ENCODE results near the gene RAB19. TPM values are rescaled to one million over a fixed set of nuclear protein-coding genes. Genes with fewer than 3 reads are reported as not detected.

The RAB19 gene
- polyA plus RNA-seq, 1 donor: 1.2 TPM

DNA sequence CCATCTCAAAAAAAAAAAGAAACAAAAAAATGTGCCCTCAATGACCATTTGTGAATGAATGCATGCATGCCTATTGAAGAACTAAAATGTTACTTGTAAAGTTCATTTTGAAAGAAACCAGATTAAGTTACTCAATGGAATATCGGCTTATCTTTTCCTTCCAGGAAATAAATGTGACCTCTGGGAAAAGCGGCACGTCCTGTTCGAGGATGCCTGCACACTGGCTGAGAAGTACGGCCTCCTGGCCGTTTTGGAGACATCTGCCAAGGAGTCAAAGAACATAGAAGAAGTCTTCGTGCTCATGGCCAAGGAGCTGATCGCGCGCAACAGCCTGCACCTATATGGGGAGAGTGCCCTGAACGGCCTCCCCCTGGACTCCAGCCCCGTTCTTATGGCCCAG is 21.9 kb downstream of the RAB19 start:
- DNase-seq: no peak
- no peak overlapping the region for H3K4me3 ChIP-seq (ENCODE audit: low read length)
- WGBS (ENCODE audit: insufficient coverage, low lambda C conversion rate): no CpG with 5 or more reads among the region's 12 CpGs
- peaks cover 5% of the 10 kb centered on the region for H3K36me3 ChIP-seq (ENCODE audit: control insufficient read depth, insufficient read depth, low read length)
- H3K27me3 ChIP-seq (ENCODE audit: control insufficient read depth, insufficient read depth, low read length): no peaks in the 10 kb centered on the region
- peaks cover 2% of the 10 kb centered on the region for H3K9me3 ChIP-seq (ENCODE audit: control insufficient read depth, low read depth, low read length)
- H3K27ac ChIP-seq (ENCODE audit: low read length): no peak overlapping the region
- no peaks in the 10 kb centered on the region for H3K4me1 ChIP-seq (ENCODE audit: control insufficient read depth, insufficient read depth, low read length)

DNA sequence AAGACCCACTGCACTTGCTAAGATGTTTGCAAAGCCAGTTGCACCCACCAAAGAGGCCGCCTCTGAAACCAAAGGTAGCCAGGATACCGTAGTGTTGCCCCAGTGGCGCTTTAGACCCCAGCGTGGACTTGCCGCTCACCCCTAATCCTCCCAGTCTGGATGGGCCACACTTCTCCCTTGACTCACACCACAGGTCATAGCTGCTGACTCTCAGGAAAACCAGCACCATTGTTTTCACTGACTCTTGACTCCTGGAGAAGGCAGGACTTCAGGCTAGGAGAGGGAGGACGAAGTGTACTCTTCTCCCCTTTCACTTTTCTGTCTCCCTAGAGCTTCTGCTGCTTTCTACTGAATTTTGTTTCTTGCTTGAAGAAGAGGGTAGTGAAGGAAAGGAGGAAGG is 22.3 kb downstream of the RAB19 start:
- Histone ChIP-seq H3K4me3 (ENCODE audit: low read length) (no peak overlapping the region), H3K27me3 (ENCODE audit: control insufficient read depth, insufficient read depth, low read length) (no peaks in the 10 kb centered on the region), H3K4me1 (ENCODE audit: control insufficient read depth, insufficient read depth, low read length) (no peaks in the 10 kb centered on the region), H3K9me3 (ENCODE audit: control insufficient read depth, low read depth, low read length) (peaks cover 3% of the 10 kb centered on the region), H3K36me3 (ENCODE audit: control insufficient read depth, insufficient read depth, low read length) (peaks cover 5% of the 10 kb centered on the region), H3K27ac (ENCODE audit: low read length) (no peak overlapping the region)
- no CpG with 5 or more reads among the region's 6 CpGs for WGBS (ENCODE audit: insufficient coverage, low lambda C conversion rate)
- no peak for DNase-seq

DNA sequence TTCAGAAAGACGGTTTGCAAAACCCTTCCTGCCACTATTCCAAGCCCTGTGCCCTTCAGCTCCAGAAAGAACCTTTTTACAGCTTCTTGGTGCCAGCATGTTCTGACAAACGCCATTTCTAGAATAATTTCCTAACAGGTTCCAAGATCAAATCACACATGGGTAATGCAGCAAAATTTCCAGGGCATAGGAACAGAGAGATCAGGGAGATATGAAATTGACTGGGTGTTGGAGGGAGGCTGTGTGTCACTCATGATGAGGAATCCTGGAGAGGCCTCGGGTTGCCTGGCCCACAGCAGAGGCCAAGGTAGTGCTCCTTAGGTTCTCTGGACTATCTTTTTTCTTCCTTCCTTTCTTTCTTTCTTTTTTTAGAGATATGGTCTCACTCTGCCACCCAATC is 29.5 kb downstream of the RAB19 start:
- Histone ChIP-seq H3K4me3 (ENCODE audit: low read length) (no peak overlapping the region), H3K9me3 (ENCODE audit: control insufficient read depth, low read depth, low read length) (peaks cover 5% of the 10 kb centered on the region), H3K4me1 (ENCODE audit: control insufficient read depth, insufficient read depth, low read length) (no peaks in the 10 kb centered on the region), H3K27me3 (ENCODE audit: control insufficient read depth, insufficient read depth, low read length) (peaks cover 9% of the 10 kb centered on the region), H3K36me3 (ENCODE audit: control insufficient read depth, insufficient read depth, low read length) (no peaks in the 10 kb centered on the region), H3K27ac (ENCODE audit: low read length) (no peak overlapping the region)
- WGBS (ENCODE audit: insufficient coverage, low lambda C conversion rate): no CpG with 5 or more reads among the region's 3 CpGs
- no peak for DNase-seq

DNA sequence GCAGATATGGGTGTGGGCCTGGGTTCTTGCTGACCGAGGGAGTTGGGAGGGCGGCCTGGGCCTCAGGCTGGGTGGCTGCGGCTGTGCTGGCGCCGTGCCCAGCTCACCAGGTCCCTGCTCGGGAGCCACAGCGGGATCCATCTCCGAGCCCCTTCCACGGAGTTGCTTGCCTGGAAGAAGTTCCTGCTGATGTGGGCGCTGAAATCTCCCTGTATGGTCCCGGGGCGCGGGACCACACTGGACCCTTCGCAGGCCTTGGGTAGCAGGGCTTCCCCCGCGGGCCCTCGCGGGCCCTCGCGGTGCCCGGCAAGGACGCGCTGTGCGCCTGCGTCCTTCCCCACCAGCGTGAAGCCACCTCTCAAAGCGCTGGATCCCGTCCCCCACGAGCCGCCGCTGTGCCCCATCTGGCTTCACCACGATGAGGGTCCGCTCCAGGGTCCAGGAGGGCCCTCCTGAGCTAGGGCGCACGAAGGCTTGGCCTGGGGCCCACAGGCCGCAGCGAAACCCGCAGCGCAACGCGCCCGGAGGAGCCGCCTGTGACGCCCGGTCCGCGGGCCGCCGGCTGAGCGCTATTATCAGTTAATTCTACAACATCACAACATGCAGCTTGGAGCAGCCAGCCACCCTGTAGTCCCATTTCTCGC is 31.5 kb downstream of the RAB19 start:
- DNase-seq: no peak
- no peaks in the 10 kb centered on the region for H3K4me1 ChIP-seq (ENCODE audit: control insufficient read depth, insufficient read depth, low read length)
- no peak overlapping the region for H3K4me3 ChIP-seq (ENCODE audit: low read length)
- peaks cover 9% of the 10 kb centered on the region for H3K27me3 ChIP-seq (ENCODE audit: control insufficient read depth, insufficient read depth, low read length)
- no CpG with 5 or more reads among the region's 51 CpGs for whole genome bisulfite sequencing (ENCODE audit: insufficient coverage, low lambda C conversion rate)
- no peaks in the 10 kb centered on the region for H3K36me3 ChIP-seq (ENCODE audit: control insufficient read depth, insufficient read depth, low read length)
- no peak overlapping the region for H3K27ac ChIP-seq (ENCODE audit: low read length)
- H3K9me3 ChIP-seq (ENCODE audit: control insufficient read depth, low read depth, low read length): peaks cover 5% of the 10 kb centered on the region

DNA sequence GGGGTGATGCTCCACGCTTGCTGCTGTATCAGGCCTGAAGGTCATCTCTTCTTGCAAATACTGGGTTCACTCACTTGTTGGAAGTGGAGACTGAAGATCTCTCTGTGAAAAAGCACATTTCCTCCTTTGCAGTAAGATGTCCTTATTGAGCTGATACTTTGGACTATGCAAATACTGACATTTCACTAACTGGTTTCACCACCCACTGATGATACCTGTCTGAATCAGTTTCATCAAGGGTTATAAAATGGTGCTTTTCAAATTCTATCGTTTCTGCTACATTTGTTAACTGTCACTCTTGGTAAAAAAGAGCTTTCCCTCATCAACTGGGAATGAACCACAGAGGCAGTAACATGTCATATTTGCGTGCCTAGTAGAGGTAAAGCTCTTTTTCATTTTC is 35.5 kb downstream of the RAB19 start:
- no CpG with 5 or more reads among the region's 3 CpGs for WGBS (ENCODE audit: insufficient coverage, low lambda C conversion rate)
- DNase-seq: peak in 1 of 2 donors; percentile 43
- Histone ChIP-seq H3K27ac (ENCODE audit: low read length) (no peak overlapping the region), H3K9me3 (ENCODE audit: control insufficient read depth, low read depth, low read length) (peaks cover 2% of the 10 kb centered on the region), H3K4me1 (ENCODE audit: control insufficient read depth, insufficient read depth, low read length) (no peaks in the 10 kb centered on the region), H3K4me3 (ENCODE audit: low read length) (no peak overlapping the region), H3K36me3 (ENCODE audit: control insufficient read depth, insufficient read depth, low read length) (no peaks in the 10 kb centered on the region), H3K27me3 (ENCODE audit: control insufficient read depth, insufficient read depth, low read length) (peaks cover 9% of the 10 kb centered on the region)

DNA sequence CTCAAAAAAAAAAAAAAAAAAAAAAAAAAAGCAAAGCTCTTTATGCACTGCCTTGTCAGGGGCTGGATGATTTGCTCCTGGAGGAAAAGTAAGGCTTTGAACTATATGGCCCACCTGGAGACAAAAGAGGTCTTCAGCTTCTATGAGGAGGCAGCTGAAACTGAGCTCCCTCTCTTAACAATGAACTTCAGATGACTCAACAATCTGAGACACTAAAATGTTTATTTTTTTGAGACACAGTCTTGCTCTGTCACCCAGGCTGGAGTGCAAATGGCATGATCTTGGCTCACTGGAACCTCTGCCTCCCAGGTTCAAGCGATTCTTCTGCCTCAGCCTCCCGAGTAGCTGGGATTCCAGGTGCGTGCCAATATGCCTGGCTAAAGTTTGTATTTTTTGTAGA is 36.7 kb downstream of the RAB19 start:
- H3K27ac ChIP-seq (ENCODE audit: low read length): no peak overlapping the region
- no peaks in the 10 kb centered on the region for H3K36me3 ChIP-seq (ENCODE audit: control insufficient read depth, insufficient read depth, low read length)
- no peak overlapping the region for H3K4me3 ChIP-seq (ENCODE audit: low read length)
- H3K4me1 ChIP-seq (ENCODE audit: control insufficient read depth, insufficient read depth, low read length): no peaks in the 10 kb centered on the region
- H3K27me3 ChIP-seq (ENCODE audit: control insufficient read depth, insufficient read depth, low read length): peaks cover 2% of the 10 kb centered on the region
- WGBS (ENCODE audit: insufficient coverage, low lambda C conversion rate): no CpG with 5 or more reads among the region's 3 CpGs
- no peaks in the 10 kb centered on the region for H3K9me3 ChIP-seq (ENCODE audit: control insufficient read depth, low read depth, low read length)
- DNase-seq: no peak

DNA sequence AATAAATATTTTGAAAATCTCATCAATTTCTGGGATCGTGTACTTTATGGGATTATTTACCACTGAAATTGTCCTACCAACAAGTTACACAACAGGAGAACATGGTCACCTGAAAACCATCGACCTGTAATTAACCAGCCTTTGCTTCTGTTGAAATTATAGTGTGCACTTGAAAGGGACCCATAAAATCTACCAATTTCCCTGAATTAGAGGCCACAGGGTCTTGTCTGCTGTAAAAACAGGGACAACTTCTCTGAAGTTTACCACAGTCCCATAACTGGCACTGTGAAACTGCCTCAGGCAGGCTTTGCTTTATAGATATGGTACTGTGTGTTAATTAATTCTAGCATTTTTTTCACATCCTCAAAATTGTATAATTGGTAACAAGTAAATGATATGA is 37.7 kb downstream of the RAB19 start:
- Histone ChIP-seq H3K9me3 (ENCODE audit: control insufficient read depth, low read depth, low read length) (no peaks in the 10 kb centered on the region), H3K36me3 (ENCODE audit: control insufficient read depth, insufficient read depth, low read length) (no peaks in the 10 kb centered on the region), H3K4me3 (ENCODE audit: low read length) (no peak overlapping the region), H3K27ac (ENCODE audit: low read length) (no peak overlapping the region), H3K4me1 (ENCODE audit: control insufficient read depth, insufficient read depth, low read length) (no peaks in the 10 kb centered on the region), H3K27me3 (ENCODE audit: control insufficient read depth, insufficient read depth, low read length) (no peaks in the 10 kb centered on the region)
- DNase-seq: no peak
- WGBS (ENCODE audit: insufficient coverage, low lambda C conversion rate): 40% methylated on average over 1 of the region's 2 CpGs

DNA sequence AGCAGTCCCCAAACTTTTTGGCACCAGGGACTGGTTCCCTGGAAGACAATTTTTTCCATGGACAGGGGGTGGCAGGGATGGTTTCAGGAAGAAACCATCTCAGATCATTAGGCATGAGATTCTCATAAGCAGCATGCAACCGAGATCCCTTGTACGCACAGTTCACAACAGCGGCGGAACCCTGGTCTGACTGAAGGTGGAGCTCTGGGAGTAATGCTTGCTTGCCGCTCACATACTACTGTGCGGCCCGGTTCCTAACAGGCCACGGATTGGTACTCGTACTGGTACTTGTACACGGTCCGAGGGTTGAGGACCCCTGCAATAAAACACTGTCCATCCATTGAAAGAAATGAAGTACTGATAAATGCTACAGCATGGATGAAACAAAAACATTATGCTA is 42.6 kb downstream of the RAB19 start:
- Histone ChIP-seq H3K27me3 (ENCODE audit: control insufficient read depth, insufficient read depth, low read length) (no peaks in the 10 kb centered on the region), H3K4me1 (ENCODE audit: control insufficient read depth, insufficient read depth, low read length) (no peaks in the 10 kb centered on the region), H3K36me3 (ENCODE audit: control insufficient read depth, insufficient read depth, low read length) (no peaks in the 10 kb centered on the region), H3K4me3 (ENCODE audit: low read length) (no peak overlapping the region), H3K9me3 (ENCODE audit: control insufficient read depth, low read depth, low read length) (no peaks in the 10 kb centered on the region), H3K27ac (ENCODE audit: low read length) (no peak overlapping the region)
- no CpG with 5 or more reads among the region's 11 CpGs for WGBS (ENCODE audit: insufficient coverage, low lambda C conversion rate)
- no peak for DNase-seq

DNA sequence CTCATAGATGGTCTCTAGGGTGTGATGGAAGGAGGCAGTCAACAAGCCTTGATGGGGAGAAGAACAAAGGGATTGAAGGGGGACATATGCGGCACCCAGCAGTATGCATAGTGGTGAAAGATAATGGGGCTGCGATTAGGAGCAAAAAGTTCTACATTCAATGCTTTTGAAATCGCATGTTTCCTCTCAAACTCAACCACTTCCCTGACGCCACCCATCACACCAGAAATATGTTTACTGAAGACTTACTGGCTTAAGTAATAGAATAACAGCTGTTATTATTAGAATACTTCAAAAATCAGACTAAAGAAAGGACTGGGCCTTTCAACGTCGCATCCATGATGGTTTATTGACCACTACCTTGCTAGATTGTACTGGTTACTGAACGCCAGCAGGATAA is 44.0 kb downstream of the RAB19 start:
- Histone ChIP-seq H3K36me3 (ENCODE audit: control insufficient read depth, insufficient read depth, low read length) (peaks cover 3% of the 10 kb centered on the region), H3K4me1 (ENCODE audit: control insufficient read depth, insufficient read depth, low read length) (no peaks in the 10 kb centered on the region), H3K9me3 (ENCODE audit: control insufficient read depth, low read depth, low read length) (no peaks in the 10 kb centered on the region), H3K27ac (ENCODE audit: low read length) (no peak overlapping the region), H3K4me3 (ENCODE audit: low read length) (no peak overlapping the region), H3K27me3 (ENCODE audit: control insufficient read depth, insufficient read depth, low read length) (no peaks in the 10 kb centered on the region)
- WGBS (ENCODE audit: insufficient coverage, low lambda C conversion rate): 60% methylated on average over 1 of the region's 7 CpGs
- no peak for DNase-seq

DNA sequence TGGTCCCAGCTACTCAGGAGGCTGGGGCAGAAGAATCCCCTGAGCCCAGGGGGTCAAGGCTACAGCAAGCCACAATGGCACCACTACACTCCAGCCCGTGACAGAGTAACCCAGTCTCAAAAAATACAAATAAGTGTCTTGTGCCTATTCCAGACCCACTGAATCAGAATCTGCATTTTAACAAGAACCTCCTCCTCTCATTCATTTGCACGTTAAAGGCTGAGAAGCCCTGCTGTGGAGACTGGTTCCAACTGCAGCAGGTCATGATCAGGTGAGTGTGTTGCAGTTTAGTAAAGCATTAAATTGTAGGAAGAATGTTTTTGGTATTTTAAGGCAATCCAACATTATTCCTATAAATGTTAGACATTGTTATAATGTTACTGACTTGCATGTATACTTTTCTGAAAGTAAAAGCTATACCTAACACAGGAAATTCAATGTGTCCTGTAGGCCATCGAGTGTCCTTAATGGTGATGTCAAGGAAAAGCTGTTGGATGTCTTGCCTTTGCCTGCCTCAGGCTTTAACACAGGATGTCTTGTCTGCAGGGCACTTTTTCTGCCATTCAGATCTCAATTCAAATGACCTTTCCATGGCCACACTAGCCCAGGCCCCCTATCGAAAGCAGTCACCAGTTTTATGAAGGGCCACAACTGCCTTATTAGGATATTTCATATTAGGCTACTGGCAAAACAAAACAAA is 45.1 kb downstream of the RAB19 start:
- WGBS (ENCODE audit: insufficient coverage, low lambda C conversion rate): no CpG with 5 or more reads among the region's 4 CpGs
- no peaks in the 10 kb centered on the region for H3K27me3 ChIP-seq (ENCODE audit: control insufficient read depth, insufficient read depth, low read length)
- no peak overlapping the region for H3K4me3 ChIP-seq (ENCODE audit: low read length)
- no peak for DNase-seq
- H3K27ac ChIP-seq (ENCODE audit: low read length): no peak overlapping the region
- H3K9me3 ChIP-seq (ENCODE audit: control insufficient read depth, low read depth, low read length): no peaks in the 10 kb centered on the region
- no peaks in the 10 kb centered on the region for H3K4me1 ChIP-seq (ENCODE audit: control insufficient read depth, insufficient read depth, low read length)
- peaks cover 6% of the 10 kb centered on the region for H3K36me3 ChIP-seq (ENCODE audit: control insufficient read depth, insufficient read depth, low read length)

DNA sequence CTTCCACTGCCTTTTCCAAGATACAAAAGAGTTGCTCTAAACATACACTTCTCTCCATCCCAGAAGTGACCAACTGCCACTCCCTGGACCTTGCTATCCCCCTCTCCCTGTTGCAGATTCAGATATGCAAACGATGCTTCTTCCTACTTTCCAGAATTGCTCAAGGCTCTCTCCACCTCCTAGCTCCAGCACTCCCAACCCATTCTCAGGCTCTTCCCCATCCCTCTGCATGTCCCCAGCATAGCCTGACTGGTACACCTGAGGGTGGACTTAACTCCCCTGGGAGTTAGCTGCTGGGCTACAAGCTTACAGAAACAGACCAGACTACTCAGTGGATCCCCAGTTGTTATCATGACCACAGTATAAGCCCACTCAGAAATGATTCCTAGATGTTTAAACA is 47.9 kb downstream of the RAB19 start:
- Histone ChIP-seq H3K27ac (ENCODE audit: low read length) (no peak overlapping the region), H3K36me3 (ENCODE audit: control insufficient read depth, insufficient read depth, low read length) (peaks cover 31% of the 10 kb centered on the region), H3K9me3 (ENCODE audit: control insufficient read depth, low read depth, low read length) (no peaks in the 10 kb centered on the region), H3K4me1 (ENCODE audit: control insufficient read depth, insufficient read depth, low read length) (no peaks in the 10 kb centered on the region), H3K27me3 (ENCODE audit: control insufficient read depth, insufficient read depth, low read length) (no peaks in the 10 kb centered on the region), H3K4me3 (ENCODE audit: low read length) (no peak overlapping the region)
- WGBS (ENCODE audit: insufficient coverage, low lambda C conversion rate): no CpG with 5 or more reads among the region's 1 CpG
- no peak for DNase-seq

Data from large intestine (tissue), 3 donors.